ENCODE data around the gene MCTP1. TPM values are rescaled to one million over a fixed set of nuclear protein-coding genes. Genes with fewer than 3 reads are reported as not detected.
"Not testable (repeated sequence)": the region's sequence is repeated elsewhere in the genome, so short reads cannot be mapped to it uniquely, and the experiment has no call there.

MCTP1 gene
- total and polyA plus RNA-seq, 2 experiments from 2014 or later: 0.23 TPM; not detected in 1

GRCh38 chr5:95152535-95152934, 132.4 kb downstream of the MCTP1 start:
- no peak overlapping the region for H3K9ac ChIP-seq
- no peaks in the 10 kb centered on the region for H4K20me1 ChIP-seq (ENCODE audit: insufficient read depth)
- no peaks in the 10 kb centered on the region for H3K79me2 ChIP-seq (ENCODE audit: insufficient read depth)
- 2 to 3% methylated on average over 2 of the region's 2 CpGs for WGBS, 2 experiments (ENCODE audit: low coverage in 1 of 2, low lambda C conversion rate in 2 of 2, missing lambda C conversion rate in 2 of 2)
- no peak overlapping the region for H3K4me3 ChIP-seq
- TF ChIP-seq EZH2 (IDR thresholded peaks at IDR 0.05; ENCODE audit: insufficient read depth, poor library complexity, severe bottlenecking): no peak
- no peak for TF ChIP-seq EZH2phosphoT487 (IDR thresholded peaks at IDR 0.05; ENCODE audit: insufficient read depth, low read depth)
- H3F3A ChIP-seq (ENCODE audit: insufficient read depth): no peaks in the 10 kb centered on the region
- H3K4me2 ChIP-seq (ENCODE audit: unreplicated experiment): no peak overlapping the region
- in situ Hi-C loops (cut with MboI): no loop called here
- no peaks in the 10 kb centered on the region for H3K27me3 ChIP-seq (replicated peaks; ENCODE audit: insufficient read depth)
- DNase-seq: no peak
- H3K9me3 ChIP-seq (ENCODE audit: low read depth): no peaks in the 10 kb centered on the region
- H2AFZ ChIP-seq: no peak overlapping the region
- H3K4me1 ChIP-seq (ENCODE audit: insufficient read depth): no peaks in the 10 kb centered on the region
- H3K27ac ChIP-seq: no peak overlapping the region
- H3K9me2 ChIP-seq (ENCODE audit: insufficient read depth): no peaks in the 10 kb centered on the region
- H3K36me3 ChIP-seq (ENCODE audit: low read depth): no peaks in the 10 kb centered on the region

- WGBS, 2 experiments (ENCODE audit: low coverage in 1 of 2, low lambda C conversion rate in 2 of 2, missing lambda C conversion rate in 2 of 2): 0 to 7% methylated on average over 1 of the region's 1 CpG
- Histone ChIP-seq H3K4me3 (no peak overlapping the region), H3K79me2 (ENCODE audit: insufficient read depth) (no peaks in the 10 kb centered on the region), H3K4me2 (ENCODE audit: unreplicated experiment) (no peak overlapping the region), H3K9me3 (ENCODE audit: low read depth) (no peaks in the 10 kb centered on the region), H3K27me3 (replicated peaks; ENCODE audit: insufficient read depth) (no peaks in the 10 kb centered on the region), H3K9me2 (ENCODE audit: insufficient read depth) (no peaks in the 10 kb centered on the region), H2AFZ (no peak overlapping the region), H3K36me3 (ENCODE audit: low read depth) (no peaks in the 10 kb centered on the region), H3K9ac (no peak overlapping the region), H3K27ac (no peak overlapping the region), H4K20me1 (ENCODE audit: insufficient read depth) (no peaks in the 10 kb centered on the region), H3K4me1 (ENCODE audit: insufficient read depth) (no peaks in the 10 kb centered on the region), H3F3A (ENCODE audit: insufficient read depth) (no peaks in the 10 kb centered on the region)
- no peak for DNase-seq
- in situ Hi-C loops (cut with MboI): no loop called here
- TF ChIP-seq EZH2phosphoT487 (IDR thresholded peaks at IDR 0.05; ENCODE audit: insufficient read depth, low read depth) (no peak), EZH2 (IDR thresholded peaks at IDR 0.05; ENCODE audit: insufficient read depth, poor library complexity, severe bottlenecking) (no peak)
Measured at GRCh38 chr5:95152131-95152530, 132.8 kb downstream of the MCTP1 start.

- Histone ChIP-seq H3K9ac (no peak overlapping the region), H3K36me3 (ENCODE audit: low read depth) (no peaks in the 10 kb centered on the region), H3K4me3 (no peak overlapping the region), H4K20me1 (ENCODE audit: insufficient read depth) (no peaks in the 10 kb centered on the region), H3K9me2 (ENCODE audit: insufficient read depth) (no peaks in the 10 kb centered on the region), H3K9me3 (ENCODE audit: low read depth) (no peaks in the 10 kb centered on the region), H3K27me3 (replicated peaks; ENCODE audit: insufficient read depth) (no peaks in the 10 kb centered on the region), H2AFZ (no peak overlapping the region), H3K27ac (no peak overlapping the region), H3K4me1 (ENCODE audit: insufficient read depth) (no peaks in the 10 kb centered on the region), H3K79me2 (ENCODE audit: insufficient read depth) (no peaks in the 10 kb centered on the region), H3K4me2 (ENCODE audit: unreplicated experiment) (no peak overlapping the region), H3F3A (ENCODE audit: insufficient read depth) (no peaks in the 10 kb centered on the region)
- DNase-seq: no peak
- TF ChIP-seq EZH2phosphoT487 (IDR thresholded peaks at IDR 0.05; ENCODE audit: insufficient read depth, low read depth): no peak
- TF ChIP-seq EZH2 (IDR thresholded peaks at IDR 0.05; ENCODE audit: insufficient read depth, poor library complexity, severe bottlenecking): no peak
- 55 to 64% methylated on average over 4 of the region's 4 CpGs for WGBS, 2 experiments (ENCODE audit: low coverage in 1 of 2, low lambda C conversion rate in 2 of 2, missing lambda C conversion rate in 2 of 2)
- in situ Hi-C loops (cut with MboI): no loop called here
Measured at GRCh38 chr5:95151694-95152093, 133.2 kb downstream of the MCTP1 start.

- H3K4me1 ChIP-seq (ENCODE audit: insufficient read depth): no peaks in the 10 kb centered on the region
- in situ Hi-C loops (cut with MboI): no loop called here
- H3K9me3 ChIP-seq (ENCODE audit: low read depth): no peaks in the 10 kb centered on the region
- H2AFZ ChIP-seq: no peak overlapping the region
- H3K9ac ChIP-seq: no peak overlapping the region
- no peaks in the 10 kb centered on the region for H3K27me3 ChIP-seq (replicated peaks; ENCODE audit: insufficient read depth)
- H3F3A ChIP-seq (ENCODE audit: insufficient read depth): no peaks in the 10 kb centered on the region
- WGBS, 2 experiments (ENCODE audit: low coverage in 1 of 2, low lambda C conversion rate in 2 of 2, missing lambda C conversion rate in 2 of 2): 34 to 45% methylated on average over 4 of the region's 4 CpGs
- H3K4me3 ChIP-seq: no peak overlapping the region
- no peak overlapping the region for H3K27ac ChIP-seq
- H3K79me2 ChIP-seq (ENCODE audit: insufficient read depth): no peaks in the 10 kb centered on the region
- TF ChIP-seq EZH2phosphoT487 (IDR thresholded peaks at IDR 0.05; ENCODE audit: insufficient read depth, low read depth) (no peak), EZH2 (IDR thresholded peaks at IDR 0.05; ENCODE audit: insufficient read depth, poor library complexity, severe bottlenecking) (no peak)
- no peak overlapping the region for H3K4me2 ChIP-seq (ENCODE audit: unreplicated experiment)
- H3K36me3 ChIP-seq (ENCODE audit: low read depth): no peaks in the 10 kb centered on the region
- H3K9me2 ChIP-seq (ENCODE audit: insufficient read depth): no peaks in the 10 kb centered on the region
- DNase-seq: no peak
- H4K20me1 ChIP-seq (ENCODE audit: insufficient read depth): no peaks in the 10 kb centered on the region
Measured at GRCh38 chr5:95149387-95149786, 135.5 kb downstream of the MCTP1 start.

GRCh38 chr5:95148453-95148852, 136.4 kb downstream of the MCTP1 start:
- DNase-seq: no peak

GRCh38 chr5:95143858-95144257, 141.0 kb downstream of the MCTP1 start:
- H3K36me3 ChIP-seq (ENCODE audit: low read depth); H3K4me1 ChIP-seq (ENCODE audit: insufficient read depth); H4K20me1 ChIP-seq (ENCODE audit: insufficient read depth); H3K27ac ChIP-seq; H3K9me3 ChIP-seq (ENCODE audit: low read depth); H3K4me3 ChIP-seq; H3K9me2 ChIP-seq (ENCODE audit: insufficient read depth); H3K27me3 ChIP-seq (replicated peaks; ENCODE audit: insufficient read depth); H3K79me2 ChIP-seq (ENCODE audit: insufficient read depth); in situ Hi-C loops (cut with MboI); H2AFZ ChIP-seq; H3K9ac ChIP-seq; H3K4me2 ChIP-seq (ENCODE audit: unreplicated experiment); H3F3A ChIP-seq (ENCODE audit: insufficient read depth); DNase-seq: not testable (repeated sequence)
- 39 to 50% methylated on average over 2 of the region's 2 CpGs for WGBS, 2 experiments (ENCODE audit: low coverage in 1 of 2, low lambda C conversion rate in 2 of 2, missing lambda C conversion rate in 2 of 2)

More at GRCh38 chr5:95148453-95148852, 136.4 kb downstream of the MCTP1 start:
- Histone ChIP-seq H3K79me2 (ENCODE audit: insufficient read depth) (no peaks in the 10 kb centered on the region), H4K20me1 (ENCODE audit: insufficient read depth) (no peaks in the 10 kb centered on the region), H2AFZ (no peak overlapping the region), H3K27ac (no peak overlapping the region), H3K9ac (no peak overlapping the region), H3F3A (ENCODE audit: insufficient read depth) (no peaks in the 10 kb centered on the region), H3K27me3 (replicated peaks; ENCODE audit: insufficient read depth) (no peaks in the 10 kb centered on the region), H3K4me3 (no peak overlapping the region), H3K9me3 (ENCODE audit: low read depth) (no peaks in the 10 kb centered on the region), H3K4me1 (ENCODE audit: insufficient read depth) (no peaks in the 10 kb centered on the region), H3K9me2 (ENCODE audit: insufficient read depth) (no peaks in the 10 kb centered on the region), H3K4me2 (ENCODE audit: unreplicated experiment) (no peak overlapping the region), H3K36me3 (ENCODE audit: low read depth) (no peaks in the 10 kb centered on the region)
- in situ Hi-C loops (cut with MboI): no loop called here
- TF ChIP-seq EZH2 (IDR thresholded peaks at IDR 0.05; ENCODE audit: insufficient read depth, poor library complexity, severe bottlenecking) (no peak), EZH2phosphoT487 (IDR thresholded peaks at IDR 0.05; ENCODE audit: insufficient read depth, low read depth) (no peak)

Data from GM23248 (cell line).